Measurements from ENCODE around the gene TMEM9. TPM values are rescaled to one million over a fixed set of nuclear protein-coding genes. Genes with fewer than 3 reads are reported as not detected.

TMEM9 gene
- total RNA-seq, 1 donor from 2014 or later = 54.4 TPM

DNA sequence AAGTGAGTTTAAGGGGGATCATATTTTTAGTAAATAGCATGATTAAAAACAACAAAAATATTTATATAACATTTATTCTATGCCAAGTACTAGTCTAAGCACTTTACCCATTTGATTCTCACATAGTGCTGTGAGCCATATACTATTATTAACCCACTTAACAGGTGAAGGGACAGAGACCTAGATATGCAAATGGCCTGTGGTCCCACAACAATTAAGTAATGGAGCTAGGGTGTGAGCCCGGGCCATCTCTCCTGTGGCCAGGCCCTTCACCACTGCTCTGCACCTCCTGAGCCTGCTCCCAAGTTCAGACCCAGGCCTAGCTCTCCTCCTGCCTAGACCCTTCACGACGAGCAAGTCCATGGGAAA lies 27.8 kb downstream of the TMEM9 start:
- DNase-seq = no peak

DNA sequence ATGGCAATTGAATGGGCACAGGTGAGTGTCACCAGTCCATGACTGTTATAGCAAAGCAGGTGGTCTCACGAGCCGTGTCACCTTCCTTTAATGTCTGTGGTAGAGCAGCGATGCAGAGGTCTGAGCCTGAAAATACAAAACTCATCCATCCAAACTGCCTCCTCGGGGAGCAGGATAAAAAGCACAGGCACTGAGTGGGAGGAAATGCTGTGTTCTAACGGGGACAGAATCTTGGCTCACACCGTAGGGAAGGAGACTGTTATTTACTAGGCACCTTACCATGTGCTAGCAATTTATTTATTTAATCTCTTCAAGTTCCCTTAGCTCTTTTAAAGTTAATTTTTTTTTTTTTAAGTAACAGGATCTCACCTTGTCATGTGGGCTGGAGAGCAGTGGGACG lies 28.5 kb downstream of the TMEM9 start:
- no peak for DNase-seq

DNA sequence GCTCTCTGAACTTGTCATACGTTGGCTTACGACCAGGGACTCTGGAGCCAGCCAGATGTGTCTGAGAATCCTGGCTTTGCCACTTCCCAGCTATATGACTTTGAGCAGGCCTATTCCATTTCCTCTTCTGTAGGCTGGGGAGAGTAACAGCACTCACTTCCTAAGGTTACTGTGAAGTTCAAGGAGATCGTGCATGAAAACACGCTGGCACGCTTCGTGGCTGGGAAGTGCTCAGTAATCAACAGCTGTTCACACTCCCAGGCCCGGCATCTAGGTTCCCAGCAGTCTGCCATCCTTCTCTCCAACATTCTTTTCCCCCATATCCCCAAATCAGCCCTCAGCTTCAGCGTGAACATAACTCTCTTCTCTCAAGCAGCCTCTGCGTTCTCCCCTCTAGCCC lies 29.3 kb downstream of the TMEM9 start:
- DNase-seq = no peak

DNA sequence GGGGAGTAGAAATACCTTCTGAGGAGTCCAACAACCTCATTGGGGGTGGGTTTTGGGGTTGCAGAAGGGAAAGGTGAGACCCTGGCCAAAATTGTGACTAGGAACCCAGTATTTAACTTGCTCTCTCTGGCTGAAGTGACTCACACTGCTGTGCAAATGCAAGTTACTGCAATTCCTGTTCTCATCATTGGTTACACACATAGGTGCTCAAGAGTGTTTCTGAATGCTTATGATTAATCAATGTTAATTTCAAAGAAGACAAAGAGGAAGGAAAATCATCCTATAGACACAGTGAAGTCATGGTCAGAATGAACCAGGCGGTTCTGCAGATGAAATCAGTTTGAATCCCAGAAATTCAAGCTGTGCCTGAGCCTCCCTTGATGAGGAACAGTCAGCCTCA lies 30.4 kb downstream of the TMEM9 start:
- DNase-seq = no peak

DNA sequence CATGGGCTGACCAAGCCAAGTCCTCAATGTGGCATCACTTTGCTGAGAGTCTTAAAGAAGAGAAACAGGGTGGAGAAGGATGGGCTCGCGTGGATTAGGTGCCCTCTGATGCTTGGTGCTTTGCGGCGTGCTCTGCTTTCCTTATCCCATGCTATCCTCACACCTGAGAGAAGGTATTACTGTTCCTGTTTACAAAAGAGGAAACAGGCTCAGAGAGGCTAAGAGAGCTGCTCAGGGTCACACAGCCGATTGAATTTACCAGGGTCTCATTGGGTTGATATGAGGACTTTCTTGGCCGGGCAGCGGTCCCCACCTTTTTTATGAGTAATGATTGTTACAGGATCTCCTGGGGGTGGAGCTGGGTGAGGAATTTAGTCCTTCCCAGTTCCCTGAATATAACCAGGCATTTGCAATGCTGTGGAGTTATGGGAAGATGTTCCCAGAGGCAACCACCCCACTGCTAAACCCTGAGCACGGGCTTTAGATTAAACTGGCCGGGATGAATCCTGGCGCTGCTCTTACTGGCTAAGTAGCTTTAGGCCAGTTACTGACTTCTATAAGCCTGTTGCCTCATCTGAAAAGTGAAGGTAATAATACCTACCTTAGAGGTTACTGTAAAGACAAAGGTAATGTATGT lies 31.8 kb downstream of the TMEM9 start:
- DNase-seq = no peak

DNA sequence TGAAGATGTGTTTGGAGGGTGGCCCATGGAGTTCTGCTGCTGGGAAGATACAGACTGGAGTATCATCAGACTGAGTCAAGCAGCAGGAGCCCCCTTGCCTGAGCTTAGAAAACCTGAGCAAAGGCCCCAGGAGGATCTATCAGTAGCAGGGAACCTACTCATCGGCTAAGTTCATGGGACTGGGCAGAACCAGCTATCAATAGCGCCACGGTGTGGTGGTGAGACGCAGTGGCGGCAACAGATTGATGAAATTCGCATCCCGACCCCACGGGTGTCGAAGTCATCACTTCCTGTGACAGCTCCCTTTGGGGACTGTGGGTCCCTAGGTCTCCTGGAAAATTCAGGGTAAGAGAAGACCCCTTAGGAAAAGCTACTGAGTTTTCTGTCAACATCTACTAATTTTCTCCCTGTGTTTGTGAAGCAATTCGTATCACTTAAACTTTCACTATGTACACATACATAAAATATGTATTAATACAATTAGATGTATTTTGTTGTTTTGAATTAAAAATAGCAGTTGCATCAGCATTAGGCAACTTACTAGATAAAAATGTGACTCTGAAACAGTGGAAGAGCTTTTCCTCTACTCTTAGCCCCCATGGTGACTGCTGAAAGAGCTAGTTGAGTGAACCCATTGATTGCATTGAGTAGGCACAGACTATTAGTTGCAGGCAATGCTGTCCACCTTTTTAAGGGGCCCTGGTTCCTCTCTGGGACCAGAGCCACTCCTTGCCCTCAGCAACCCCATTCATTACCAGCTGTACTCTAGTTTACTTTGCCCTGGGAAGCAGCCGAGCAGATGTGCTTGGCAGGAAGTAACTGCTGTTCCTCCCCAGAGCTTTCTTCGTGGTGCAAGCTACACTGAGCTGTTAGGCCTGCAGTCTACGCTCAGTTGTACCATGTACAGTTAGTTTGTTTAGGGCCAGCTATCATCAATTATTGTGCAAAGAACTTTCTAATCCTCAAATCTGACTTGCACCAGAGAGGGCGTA lies 34.8 kb downstream of the TMEM9 start:
- no peak for DNase-seq

DNA sequence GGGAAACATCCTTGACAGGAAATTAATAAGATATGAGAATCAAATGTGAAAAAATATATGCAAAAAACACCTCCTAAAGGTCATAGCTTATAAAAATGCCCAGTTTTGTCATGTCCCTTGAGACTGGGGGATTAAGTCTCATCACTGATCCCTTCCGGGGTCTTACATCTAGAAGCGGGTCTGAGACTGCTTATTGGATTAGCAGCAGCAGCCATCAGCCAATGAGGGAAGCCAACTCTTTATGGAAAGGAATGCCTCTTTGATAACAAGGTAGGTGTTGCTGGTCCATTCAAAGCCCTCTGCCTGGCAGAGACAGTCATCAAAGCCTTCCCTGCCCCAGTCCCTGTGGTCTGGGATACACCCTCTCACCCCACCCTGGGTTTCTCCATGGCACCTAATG lies 38.2 kb downstream of the TMEM9 start:
- no peak for DNase-seq

DNA sequence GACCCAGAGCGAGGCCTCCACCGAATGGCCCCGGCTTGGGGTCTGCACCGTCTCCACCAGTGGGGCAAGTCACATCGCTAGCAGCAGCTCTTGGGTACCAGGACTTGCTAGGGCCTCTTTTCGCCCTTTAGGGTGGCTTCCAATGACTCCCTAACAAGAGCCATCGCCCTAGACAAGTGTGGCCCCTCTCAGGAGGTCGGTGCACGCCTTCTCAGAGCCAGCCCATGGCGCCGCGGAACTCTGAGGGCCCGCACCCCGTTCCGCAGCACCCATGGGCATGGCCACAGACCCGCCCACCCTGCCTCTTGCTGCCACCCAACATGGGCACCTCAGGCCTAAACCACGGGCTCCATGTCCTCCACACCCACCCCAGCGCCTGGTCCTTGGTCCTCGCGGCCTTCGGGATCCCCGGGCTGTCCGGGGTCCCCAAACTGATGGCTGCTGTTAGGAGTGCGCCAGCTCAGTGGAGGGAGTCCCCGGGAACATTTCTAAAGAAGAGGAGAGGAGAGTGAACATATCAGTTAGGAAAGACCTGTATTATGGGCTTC lies 38.8 kb downstream of the TMEM9 start:
- DNase-seq = no peak

DNA sequence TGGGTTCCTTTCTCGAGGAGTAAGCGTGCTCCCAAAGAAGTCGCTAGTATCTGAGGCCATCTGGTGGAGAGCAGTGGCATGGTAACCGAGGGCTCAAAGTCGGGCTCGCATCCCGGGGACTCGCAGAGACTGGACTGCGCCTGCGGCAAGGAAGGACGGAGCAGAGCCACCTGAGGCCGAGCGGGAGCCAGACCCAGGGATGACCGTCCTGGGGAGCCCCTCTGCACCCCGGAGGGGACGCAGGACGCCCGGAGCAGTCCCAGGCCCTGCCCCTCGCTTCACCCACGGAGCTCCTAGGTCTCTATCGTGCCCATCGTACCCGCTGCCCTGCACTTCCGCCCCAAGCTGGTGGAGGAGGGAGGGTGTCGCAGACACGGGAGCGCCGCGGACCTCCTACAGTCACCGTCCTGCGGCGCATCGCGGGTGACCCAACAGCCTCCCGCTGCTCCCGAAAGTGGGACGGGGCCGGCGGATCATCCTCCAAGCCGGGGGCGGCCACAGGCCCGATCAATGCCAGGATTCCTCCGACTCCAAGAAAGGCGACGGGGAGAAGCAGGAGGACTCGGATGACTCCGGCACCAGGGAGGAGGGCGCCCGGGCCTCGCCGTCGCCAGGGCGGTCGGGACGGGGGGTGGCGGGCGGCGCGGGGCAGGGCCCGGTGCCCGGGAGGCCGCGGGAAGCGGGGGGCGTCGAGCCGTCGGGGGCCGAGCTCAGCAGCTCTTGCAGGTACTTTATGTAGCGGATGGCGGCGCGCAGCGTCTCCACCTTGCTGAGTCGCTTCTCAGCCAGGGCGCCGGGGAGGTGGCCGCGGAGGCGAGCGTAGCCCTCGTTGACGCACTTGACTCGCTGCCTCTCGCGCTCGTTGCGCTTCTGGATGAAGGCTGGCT lies 39.8 kb downstream of the TMEM9 start:
- peak; percentile 87 for DNase-seq

DNA sequence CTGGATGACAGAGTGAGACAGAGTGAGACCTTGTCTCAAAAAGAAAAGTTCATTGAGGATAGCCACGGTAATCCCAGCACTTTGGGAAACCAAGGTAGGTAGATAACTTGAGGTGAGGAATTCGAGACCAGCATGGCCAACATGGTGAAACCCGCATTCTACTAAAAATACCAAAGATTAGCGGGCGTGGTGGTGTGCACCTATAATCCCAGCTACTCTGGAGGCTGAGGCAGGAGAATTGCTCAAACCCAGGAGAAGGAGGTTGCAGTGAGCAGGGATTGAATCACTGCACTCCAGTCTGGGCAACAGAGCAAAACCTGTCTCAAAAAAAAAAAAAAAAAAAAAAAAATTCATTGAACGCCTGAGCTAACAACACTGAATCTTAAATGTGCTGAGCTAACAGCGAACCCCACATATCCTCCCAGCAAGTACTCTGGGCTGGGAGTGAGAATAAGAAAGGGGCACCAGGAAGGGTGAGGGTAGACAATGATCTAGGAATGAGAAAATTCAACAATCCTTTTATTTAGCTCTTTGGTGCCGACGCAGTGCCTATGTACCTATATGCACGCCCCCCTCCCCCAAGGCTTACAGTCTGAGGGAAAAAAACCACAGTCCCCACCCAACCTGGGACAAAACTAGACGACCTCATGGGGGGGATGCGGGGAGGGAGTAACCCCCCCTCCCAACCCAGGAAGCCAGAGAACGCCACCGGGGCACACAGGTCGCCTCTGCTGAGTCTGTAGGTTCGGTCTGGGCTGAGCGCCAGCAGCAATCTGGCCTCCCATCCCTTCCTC lies 40.6 kb downstream of the TMEM9 start:
- DNase-seq = no peak

DNA sequence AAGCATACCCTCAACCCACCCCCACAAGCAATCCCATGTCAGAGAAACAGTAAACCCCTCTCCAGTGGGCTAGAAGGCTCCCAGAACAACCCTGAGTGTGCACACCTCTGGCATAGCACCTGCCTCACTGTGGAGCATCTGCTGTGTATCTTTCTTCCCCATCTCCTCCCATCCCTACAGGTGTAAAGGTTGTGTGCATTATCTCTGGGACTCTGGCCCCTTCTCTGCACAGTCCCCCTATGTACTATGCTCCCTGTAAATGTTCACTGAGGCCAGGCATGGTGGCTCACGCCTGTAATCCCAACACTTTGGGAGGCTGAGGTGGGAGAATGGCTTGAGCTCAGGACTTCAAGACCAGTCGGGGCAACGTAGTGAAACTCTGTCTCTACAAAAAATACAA lies 41.3 kb downstream of the TMEM9 start:
- DNase-seq = no peak

DNA sequence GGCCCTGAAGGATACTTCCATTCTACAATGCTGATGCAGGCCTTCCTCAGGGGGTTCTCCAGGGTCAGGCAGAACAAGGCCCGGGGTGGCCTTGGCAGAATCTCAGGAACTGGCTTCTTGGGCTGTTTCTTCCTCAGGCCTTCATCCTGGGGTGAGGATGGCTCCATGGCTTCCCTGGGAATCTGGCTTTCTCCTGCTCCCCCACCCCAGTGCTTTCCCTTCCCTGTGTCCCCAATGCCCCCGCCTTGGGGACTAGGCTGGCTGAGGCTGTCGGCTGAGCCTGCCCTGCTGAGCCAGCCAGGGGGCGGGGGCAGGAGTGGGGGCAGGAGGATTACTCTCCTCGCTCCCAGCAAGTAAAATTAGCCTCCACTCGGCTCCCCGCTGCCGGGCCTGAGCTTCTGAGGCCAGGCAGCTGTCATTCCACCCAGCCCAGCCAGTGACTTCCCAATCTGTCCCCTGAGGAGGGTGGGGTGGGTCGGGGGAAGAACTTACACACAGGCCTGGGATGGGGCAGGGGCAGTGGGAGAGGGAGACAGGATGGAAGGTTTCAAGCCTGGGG lies 42.0 kb downstream of the TMEM9 start, which contains the start of gene CACNA1S:
CACNA1S (minus strand) TSS at position 254 of the 559 bp plus-strand sequence; CDS start at position 167, 87 bp downstream.
- no peak for DNase-seq

DNA sequence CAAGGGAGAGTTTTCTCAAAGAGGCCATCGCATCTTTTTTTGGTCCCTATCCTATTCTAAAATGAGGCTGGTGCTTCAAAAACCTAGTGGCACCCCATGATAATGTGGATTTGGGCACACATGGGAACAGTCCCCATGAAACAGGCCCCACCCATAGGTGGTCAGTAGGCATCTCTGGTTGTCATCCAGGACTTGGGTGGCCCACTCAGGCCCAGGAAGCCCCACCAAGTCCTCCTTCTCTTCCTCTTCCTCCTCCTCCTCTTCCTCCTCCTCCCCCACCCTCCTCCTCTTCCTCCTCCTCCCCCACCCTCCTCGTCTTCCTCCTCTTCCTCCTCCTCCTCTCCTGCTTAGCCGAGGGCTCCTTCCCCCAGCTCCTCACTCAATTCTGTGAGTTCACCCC lies 42.6 kb downstream of the TMEM9 start:
- DNase-seq = no peak

DNA sequence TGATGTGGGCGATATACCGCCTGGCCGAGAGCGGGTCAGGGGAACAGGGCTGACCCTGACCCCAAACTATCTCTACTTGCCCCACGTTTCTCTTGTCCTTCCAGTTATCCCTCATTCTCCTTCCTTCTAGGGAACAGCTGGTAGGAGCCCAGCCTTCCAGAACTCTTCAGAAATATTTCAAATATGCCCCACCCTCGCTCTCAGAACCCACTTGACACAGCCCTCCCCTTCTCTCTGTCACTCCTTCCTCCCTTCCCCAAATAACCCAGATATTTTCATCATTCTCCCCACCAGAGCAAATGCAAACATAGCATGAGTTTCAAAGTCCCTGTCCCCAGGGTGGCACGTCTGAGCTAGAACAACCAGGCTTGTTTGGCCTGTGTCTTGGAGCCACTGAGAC lies 43.1 kb downstream of the TMEM9 start:
- DNase-seq = no peak

DNA sequence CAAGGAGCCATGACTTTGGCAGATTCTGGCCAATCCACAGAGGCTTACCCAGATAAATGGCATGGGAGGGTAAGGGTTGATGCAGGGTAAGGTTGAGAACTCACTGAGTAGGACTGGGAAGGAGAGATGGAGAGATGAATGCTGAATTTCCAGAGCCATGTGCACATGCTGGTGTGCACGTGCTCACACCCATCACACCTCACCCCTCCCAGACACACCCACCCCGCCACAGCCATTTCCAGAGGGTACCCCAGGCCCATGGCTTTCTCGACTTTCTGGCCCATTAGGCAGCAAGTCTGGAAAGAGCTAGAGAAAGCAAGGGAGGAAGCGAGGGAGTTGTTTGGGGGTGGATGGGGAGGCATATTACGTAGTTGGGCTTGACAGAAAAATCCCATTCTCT lies 43.7 kb downstream of the TMEM9 start:
- no peak for DNase-seq

DNA sequence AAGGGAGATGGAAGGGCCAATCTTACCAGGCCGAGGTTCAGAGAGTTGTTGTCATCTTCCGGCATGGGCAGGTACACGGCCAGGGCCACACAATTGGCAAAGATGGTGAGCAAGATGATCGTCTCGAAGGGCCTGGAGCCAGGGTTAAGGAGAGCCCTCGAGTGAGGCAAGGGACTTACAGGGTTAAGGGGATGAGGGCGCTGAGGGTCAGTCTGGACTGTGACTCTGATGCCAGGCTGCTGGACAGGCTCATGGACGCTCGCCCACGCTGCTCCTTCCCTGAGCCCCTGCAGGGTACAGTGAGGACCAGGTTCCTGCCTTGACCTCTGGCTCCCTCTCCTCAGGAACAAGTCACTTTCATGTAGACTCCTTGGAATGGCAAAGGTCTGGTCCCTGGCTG lies 44.1 kb downstream of the TMEM9 start:
- no peak for DNase-seq

DNA sequence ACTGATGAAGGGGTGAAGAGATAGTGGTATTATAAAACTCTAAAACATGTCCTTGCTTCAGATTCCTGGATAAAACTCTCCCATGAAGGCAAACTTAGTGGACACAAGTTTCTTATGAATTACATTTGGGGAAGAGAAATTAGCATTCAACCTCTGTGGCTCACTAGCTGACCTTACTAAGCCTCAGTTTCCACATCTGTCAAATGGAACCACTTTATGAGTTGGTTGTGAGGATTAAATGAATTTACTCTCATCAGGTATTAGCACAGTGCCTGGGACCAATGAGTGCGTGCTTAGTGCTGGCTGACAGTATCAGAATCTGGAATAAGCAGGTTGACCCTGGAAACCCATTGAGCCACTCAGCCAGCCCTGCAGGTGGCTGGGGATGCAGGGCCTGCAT lies 44.6 kb downstream of the TMEM9 start:
- no peak for DNase-seq

DNA sequence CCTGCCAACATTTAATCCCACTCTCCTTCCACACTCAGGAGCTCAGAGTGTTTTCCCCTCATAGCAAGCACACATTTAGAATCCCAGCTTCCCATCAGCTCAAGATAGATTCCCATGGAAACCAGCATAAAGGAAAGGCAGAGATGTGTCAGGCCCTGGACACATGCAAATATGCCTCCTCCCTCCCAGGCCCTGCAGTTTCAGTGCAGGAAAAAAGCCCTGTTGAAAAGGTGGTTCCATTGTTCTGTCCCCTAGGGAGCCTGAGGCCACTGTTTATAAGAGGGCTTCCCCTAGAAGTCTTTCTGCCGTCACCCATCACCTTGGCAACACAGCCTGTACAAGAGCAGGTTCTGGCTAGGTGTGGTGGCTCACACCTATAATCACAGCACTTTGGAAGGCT lies 45.7 kb downstream of the TMEM9 start:
- no peak for DNase-seq

DNA sequence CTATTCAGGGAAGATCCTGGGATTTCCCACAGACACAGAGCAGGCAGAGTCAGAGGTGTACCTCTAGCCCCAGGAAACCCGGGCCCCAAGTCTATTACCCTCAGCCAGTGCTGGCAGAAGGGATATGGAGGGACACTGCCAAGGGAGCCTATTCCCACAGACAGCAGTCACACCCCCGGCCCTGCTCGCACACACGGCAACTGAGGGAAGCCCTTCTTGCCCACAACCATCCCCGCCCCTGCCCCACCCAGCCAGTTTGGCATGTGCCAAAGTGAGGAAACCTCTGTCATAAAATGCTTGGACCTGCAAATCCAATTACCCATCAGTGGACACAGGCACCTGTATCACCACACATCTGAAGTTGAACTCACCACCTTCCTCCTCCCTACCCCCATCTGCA lies 48.6 kb downstream of the TMEM9 start:
- DNase-seq = no peak

DNA sequence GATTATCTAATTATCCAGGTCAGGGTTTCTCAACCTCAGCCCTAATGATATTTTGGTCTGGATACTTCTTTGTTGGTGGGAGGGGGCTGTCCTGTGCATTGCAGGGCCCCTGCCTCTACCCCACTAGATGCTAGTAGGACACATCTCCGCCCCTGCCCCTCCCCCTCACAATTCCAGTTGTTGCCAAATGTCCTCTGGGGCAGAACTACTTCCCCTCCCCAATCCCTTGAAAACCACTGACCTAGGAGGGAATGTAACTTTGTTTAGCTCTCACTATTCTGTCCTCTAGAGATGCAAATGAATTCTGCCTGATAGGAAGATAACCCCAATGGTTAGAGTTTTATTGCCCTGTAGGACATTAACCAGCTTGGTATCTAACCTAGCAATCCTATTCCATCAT lies 50.1 kb downstream of the TMEM9 start:
- no peak for DNase-seq

DNA sequence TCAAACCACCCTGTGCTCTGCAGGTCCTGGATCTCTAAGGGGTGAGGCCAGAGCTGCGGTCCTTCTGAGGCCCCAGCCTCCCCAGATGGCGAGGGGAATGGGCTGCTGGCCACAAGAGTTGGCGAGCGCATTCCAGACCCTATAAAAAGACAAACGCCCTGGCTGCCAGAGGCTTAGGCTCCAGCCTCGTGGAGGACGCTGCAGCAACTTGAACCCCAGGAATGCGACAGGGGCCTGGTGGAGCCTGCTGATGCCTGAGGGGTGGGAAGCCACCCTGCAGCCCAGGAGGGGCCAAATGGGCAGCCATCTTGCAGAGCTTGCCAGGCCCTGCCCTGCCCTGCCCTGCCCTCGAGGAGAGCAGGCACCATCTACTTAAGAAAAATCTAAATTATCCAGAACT lies 50.6 kb downstream of the TMEM9 start:
- DNase-seq = no peak
